ENCODE data around the gene FHL3. TPM values are rescaled to one million over a fixed set of nuclear protein-coding genes. Genes with fewer than 3 reads are reported as not detected.
A peak's percentile ranks its signal among the peaks of the same experiment; 100 is the strongest.

The FHL3 gene
- total and polyA plus RNA-seq, 2 of the 8 experiments (the other 6 are each of a cell fraction or from before 2014, with no cell fraction given), result 14.3 to 35.6 TPM

DNA sequence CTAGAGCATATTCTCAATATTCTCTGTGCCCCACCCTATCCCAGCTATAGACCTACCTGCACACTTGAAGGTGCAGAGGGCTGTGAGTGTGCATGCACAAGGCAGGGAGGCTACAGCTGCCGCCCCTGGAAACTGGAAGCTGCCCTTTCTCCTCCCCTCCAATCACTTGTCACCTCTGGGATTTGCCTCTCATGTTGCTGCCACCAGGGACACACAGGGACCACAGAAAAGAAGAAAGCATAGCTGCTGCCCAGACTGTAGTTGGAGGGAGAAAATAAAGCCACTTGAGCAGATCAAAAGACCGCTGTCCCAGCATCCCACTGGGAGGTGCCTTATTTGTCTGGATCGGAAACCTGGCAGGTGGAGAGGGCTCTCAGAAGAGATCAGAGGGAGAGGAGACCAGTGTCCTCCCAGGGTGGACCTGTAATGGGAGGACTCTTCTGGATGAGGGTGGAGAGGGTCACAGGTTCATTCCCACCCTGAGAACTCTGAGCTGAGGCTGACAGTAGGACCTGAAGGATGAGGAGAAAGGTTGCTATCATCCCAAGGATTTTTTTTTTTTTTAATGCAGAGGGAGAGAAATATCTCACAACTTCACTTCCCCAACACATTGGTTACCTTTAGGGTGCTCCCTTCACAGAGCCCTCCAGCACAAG is 50.9 kb downstream of the FHL3 start:
- H3K4me1 ChIP-seq (replicated peaks in 1 of 4; ENCODE audit: control insufficient read depth in 3 of 4, insufficient read depth in 4 of 4, low read length in 3 of 4), result no peaks in the 10 kb centered on the region; a peak in 1 of 7 replicates
- H4K91ac ChIP-seq (replicated peaks; ENCODE audit: insufficient read length, low read length), result no peak overlapping the region
- 89% methylated on average over 3 of the region's 3 CpGs; no CpG with 5 or more reads in 1 of the 2 experiments for WGBS, 2 experiments (ENCODE audit: extremely low coverage in 1 of 2, insufficient coverage in 1 of 2, insufficient read length in 1 of 2, insufficient replicate concordance in 2 of 2, low coverage in 1 of 2, low lambda C conversion rate in 2 of 2, missing lambda C conversion rate in 1 of 2)
- ChIA-PET CTCF (ENCODE audit: partially characterized antibody) (interaction anchor here (0.6 to 3.0 kb wide), 5 partner anchors 17 to 1925 kb away, joined by 3 to 9 read pairs (median 4); no protein-coding TSS in a partner anchor), POLR2A (ENCODE audit: partially characterized antibody) (interaction anchor here (0.9 to 1.6 kb wide), 4 partner anchors 14 to 73 kb away, joined by 4 to 6 read pairs (median 4); no protein-coding TSS in a partner anchor)
- no peak overlapping the region for H2BK12ac ChIP-seq (ENCODE audit: low read depth, low read length)
- no peak overlapping the region for H2BK15ac ChIP-seq (ENCODE audit: low read length)
- 0 out of 2 replicates have a peak, but pooled peaks cover 2% of the 10 kb centered on the region for H3K79me1 ChIP-seq (ENCODE audit: low read depth, low read length)
- H2BK5ac ChIP-seq (ENCODE audit: low read depth, low read length), result no peak overlapping the region
- H2AK5ac ChIP-seq (ENCODE audit: low read depth, low read length), result no peak overlapping the region
- no peaks in the 10 kb centered on the region for H3K9me3 ChIP-seq (ENCODE audit: insufficient read depth in 2 of 2, low read depth in 1 of 2, low read length in 1 of 2)
- H3K36me3 ChIP-seq (ENCODE audit: control insufficient read depth in 2 of 4, insufficient read depth in 4 of 4, low read length in 3 of 4), result peaks cover 4 to 25% (median 19%) of the 10 kb centered on the region in 4 experiments; a peak in 7 of 8 replicates
- H3K56ac ChIP-seq (replicated peaks; ENCODE audit: insufficient read length, low read depth, low read length), result no peak overlapping the region
- H3K9ac ChIP-seq (replicated peaks in 1 of 4; ENCODE audit: extremely low read depth in 1 of 4, low read depth in 3 of 4, low read length in 3 of 4), result no peak overlapping the region
- H3K23ac ChIP-seq (ENCODE audit: insufficient read length), result no peak overlapping the region
- no peak overlapping the region for H4K8ac ChIP-seq (ENCODE audit: extremely low read depth, insufficient read depth, low read length)
- DNase-seq (ENCODE audit: low read depth in 1 of 2, low spot score in 2 of 2), result no peak
- no peaks in the 10 kb centered on the region for H4K20me1 ChIP-seq (replicated peaks in 1 of 2; ENCODE audit: control insufficient read depth in 1 of 2, insufficient read depth in 2 of 2, low read length in 2 of 2)
- H2BK20ac ChIP-seq (ENCODE audit: low read length), result no peak overlapping the region
- H2AFZ ChIP-seq (ENCODE audit: low read length), result no peak overlapping the region
- no peaks in the 10 kb centered on the region for H3K23me2 ChIP-seq (ENCODE audit: low read depth, low read length)
- H3K79me2 ChIP-seq (ENCODE audit: control insufficient read depth in 1 of 2, insufficient read depth in 2 of 2, low read length in 2 of 2), result no peaks in the 10 kb centered on the region
- FAIRE-seq, result no peak
- H3K14ac ChIP-seq (ENCODE audit: insufficient read length), result no peak overlapping the region
- no peak overlapping the region for H4K5ac ChIP-seq (ENCODE audit: insufficient read length, low read depth, low read length)
- no peak overlapping the region for H3K4ac ChIP-seq (replicated peaks; ENCODE audit: insufficient read length, low read depth, low read length)
- no peak overlapping the region for H2BK120ac ChIP-seq (replicated peaks; ENCODE audit: low read depth, low read length)
- no peak overlapping the region for H3K4me3 ChIP-seq (ENCODE audit: extremely low read depth in 1 of 4, insufficient read depth in 2 of 4, low read depth in 3 of 4, low read length in 4 of 4)
- no peak overlapping the region for H3K4me2 ChIP-seq (ENCODE audit: insufficient read depth in 1 of 2, low read depth in 2 of 2, low read length in 2 of 2)
- no peak overlapping the region for H3K27ac ChIP-seq (ENCODE audit: low read depth, low read length)
- no peak overlapping the region for H3K18ac ChIP-seq (ENCODE audit: extremely low read depth, low read length)
- H3K27me3 ChIP-seq (replicated peaks in 1 of 4; ENCODE audit: control insufficient read depth in 3 of 4, extremely low read depth in 1 of 4, insufficient read depth in 3 of 4, low read length in 3 of 4), result no peaks in the 10 kb centered on the region
- TF ChIP-seq, protein P1, sequence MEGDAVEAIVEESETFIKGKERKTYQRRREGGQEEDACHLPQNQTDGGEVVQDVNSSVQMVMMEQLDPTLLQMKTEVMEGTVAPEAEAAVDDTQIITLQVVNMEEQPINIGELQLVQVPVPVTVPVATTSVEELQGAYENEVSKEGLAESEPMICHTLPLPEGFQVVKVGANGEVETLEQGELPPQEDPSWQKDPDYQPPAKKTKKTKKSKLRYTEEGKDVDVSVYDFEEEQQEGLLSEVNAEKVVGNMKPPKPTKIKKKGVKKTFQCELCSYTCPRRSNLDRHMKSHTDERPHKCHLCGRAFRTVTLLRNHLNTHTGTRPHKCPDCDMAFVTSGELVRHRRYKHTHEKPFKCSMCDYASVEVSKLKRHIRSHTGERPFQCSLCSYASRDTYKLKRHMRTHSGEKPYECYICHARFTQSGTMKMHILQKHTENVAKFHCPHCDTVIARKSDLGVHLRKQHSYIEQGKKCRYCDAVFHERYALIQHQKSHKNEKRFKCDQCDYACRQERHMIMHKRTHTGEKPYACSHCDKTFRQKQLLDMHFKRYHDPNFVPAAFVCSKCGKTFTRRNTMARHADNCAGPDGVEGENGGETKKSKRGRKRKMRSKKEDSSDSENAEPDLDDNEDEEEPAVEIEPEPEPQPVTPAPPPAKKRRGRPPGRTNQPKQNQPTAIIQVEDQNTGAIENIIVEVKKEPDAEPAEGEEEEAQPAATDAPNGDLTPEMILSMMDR (IDR thresholded peaks at IDR 0.05; ENCODE audit: control extremely low read depth in 1 of 3, insufficient read depth in 1 of 3, low read depth in 1 of 3, low read length in 3 of 3), result peak in 1 of 3 experiments; percentile 8; a peak in 1 of 4 replicates
- no peak for TF ChIP-seq CHD2 (IDR thresholded peaks at IDR 0.05; ENCODE audit: low read length)
- no peak for TF ChIP-seq CBX5 (IDR thresholded peaks at IDR 0.05; ENCODE audit: low read depth, low read length)
- TF ChIP-seq EGR1 (IDR thresholded peaks at IDR 0.05; ENCODE audit: borderline replicate concordance, low read depth, low read length), result no peak
- no peak for TF ChIP-seq EP300 (IDR thresholded peaks at IDR 0.05; ENCODE audit: borderline replicate concordance in 1 of 2, low read depth in 2 of 2, low read length in 2 of 2)
- TF ChIP-seq SRF (IDR thresholded peaks at IDR 0.05; ENCODE audit: low read depth, low read length), result no peak
- no peak for TF ChIP-seq SIN3A (conservative IDR thresholded peaks at IDR 0.05 in 1 of 2, IDR thresholded peaks at IDR 0.05 in 1 of 2; ENCODE audit: low read depth in 1 of 2, low read length in 2 of 2)
- TF ChIP-seq BCL11A (IDR thresholded peaks at IDR 0.05; ENCODE audit: low read depth in 2 of 2, low read length in 2 of 2), result no peak
- TF ChIP-seq GTF2F1 (IDR thresholded peaks at IDR 0.05; ENCODE audit: borderline replicate concordance, low read depth, low read length), result no peak
- no peak for TF ChIP-seq KDM5A (IDR thresholded peaks at IDR 0.05; ENCODE audit: low read length)
